PC-9 (cell line): ENCODE data around the gene MTCL1. TPM values are rescaled to one million over a fixed set of nuclear protein-coding genes. Genes with fewer than 3 reads are reported as not detected.

Source experiments
- BruUV-seq: library from RNA; stranded (reverse); fragments of 400-500 nt; replicated peaks from 2 replicates; lab custom pipeline; 2021; lab: Mats Ljungman, UMichigan
- CTCF ChIA-PET: fragments of 300-600 bp; sonication (Branson Sonifier 250); formaldehyde crosslinking; loops from one replicate; lab custom pipeline; 2022; ENCODE audit warnings: antibody characterized with exemption; lab: Charles Lee
- POLR2A ChIA-PET: fragments of 300-600 bp; sonication (Branson Sonifier 250); formaldehyde crosslinking; loops from one replicate; lab custom pipeline; 2022; ENCODE audit warnings: antibody characterized with exemption; ENCODE audit not compliant: unreplicated experiment; lab: Charles Lee
- DNase-seq, 2 experiments: peaks; one replicate each; pipeline versions ENCODE4 v3.0.0 to v3.0.0-alpha.2; 2015 to 2022; ENCODE audit warnings: mixed read lengths in 1 of 2
- H2AFZ ChIP-seq: fragments of 200-600 bp; sonication (generic); 2 replicates; pipeline ENCODE4 v1.8.1; 2017; ENCODE audit warnings: antibody characterized with exemption
- H3F3A ChIP-seq: fragments of 200-600 bp; sonication (generic); 2 replicates; pipeline ENCODE4 v1.8.1; 2017; ENCODE audit warnings: antibody characterized with exemption, mild to moderate bottlenecking, low read depth; ENCODE audit not compliant: insufficient read depth
- H3K27ac ChIP-seq: fragments of 200-600 bp; sonication (generic); 2 replicates; pipeline ENCODE4 v1.6.1; 2016; ENCODE audit warnings: mixed run types
- H3K27me3 ChIP-seq: fragments of 200-600 bp; sonication (generic); 2 replicates; pipeline ENCODE4 v1.6.1; 2016; ENCODE audit warnings: low read depth, mixed run types; ENCODE audit not compliant: insufficient read depth
- H3K36me3 ChIP-seq: fragments of 200-600 bp; sonication (generic); 2 replicates; pipeline ENCODE4 v1.6.1; 2016; ENCODE audit warnings: low read depth, mixed run types
- H3K4me1 ChIP-seq: fragments of 200-600 bp; sonication (generic); replicated peaks from 2 replicates; pipeline ENCODE4 v1.6.1; 2016; ENCODE audit warnings: mixed run types; ENCODE audit not compliant: insufficient read depth
- H3K4me2 ChIP-seq: fragments of 200-600 bp; sonication (generic); 2 replicates; pipeline ENCODE4 v1.6.1; 2017; ENCODE audit warnings: mixed run types
- H3K4me3 ChIP-seq: fragments of 200-600 bp; sonication (generic); 2 replicates; pipeline ENCODE4 v1.6.1; 2016; ENCODE audit warnings: mixed run types
- H3K79me2 ChIP-seq: fragments of 200-600 bp; sonication (generic); 2 replicates; pipeline ENCODE4 v1.6.1; 2017; ENCODE audit warnings: low read depth, mixed run types
- H3K9me2 ChIP-seq: fragments of 200-600 bp; sonication (generic); 2 replicates; pipeline ENCODE4 v1.8.1; 2017; ENCODE audit warnings: mild to moderate bottlenecking; ENCODE audit not compliant: insufficient read depth
- H3K9me3 ChIP-seq: fragments of 200-600 bp; sonication (generic); 2 replicates; pipeline ENCODE4 v1.8.1; 2016; ENCODE audit warnings: low read depth; ENCODE audit not compliant: insufficient read depth
- H4K20me1 ChIP-seq: fragments of 200-600 bp; sonication (generic); 2 replicates; pipeline ENCODE4 v1.8.1; 2017; ENCODE audit not compliant: insufficient read depth
- CTCF ChIP-seq: fragments of 200-600 bp; sonication (generic); conservative IDR thresholded peaks from 2 replicates; pipeline ENCODE4 v1.6.1; 2017; ENCODE audit warnings: mixed run types, antibody characterized with exemption, mild to moderate bottlenecking, moderate library complexity
- EZH2 ChIP-seq: fragments of 200-600 bp; sonication (generic); IDR thresholded peaks from 2 replicates; pipeline ENCODE4 v1.8.0; 2017; ENCODE audit warnings: antibody characterized with exemption, low read depth
- intact Hi-C: fragments of 100-400 bp; cut with micrococcal nuclease; formaldehyde crosslinking; loops from one replicate; pipeline ENCODE4 v1.10.0; 2022; ENCODE audit not compliant: unreplicated experiment
- total RNA-seq: library from RNA; stranded (reverse); gene quantifications from 2 replicates; pipeline ENCODE4 v1.2.3, GENCODE V29; 2021

MTCL1 gene
- total RNA-seq, 1 experiment from 2014 or later: 29.6 TPM

- Histone ChIP-seq H3K27me3 (no peaks in the 10 kb centered on the region), H3F3A (peaks cover 21% of the 10 kb centered on the region; the same call in 1 of the 2 replicates), H3K4me3 (no peak overlapping the region), H3K36me3 (no peaks in the 10 kb centered on the region), H3K4me1 (peaks cover 32% of the 10 kb centered on the region), H3K9me3 (no peaks in the 10 kb centered on the region; the same call in 1 of the 2 replicates), H4K20me1 (no peaks in the 10 kb centered on the region), H3K4me2 (peak overlapping the region; percentile 45), H3K79me2 (no peaks in the 10 kb centered on the region), H3K9me2 (no peaks in the 10 kb centered on the region), H3K27ac (peak overlapping the region; percentile 27; the same call in 1 of the 2 replicates), H2AFZ (0 out of 2 replicates have a peak overlapping the region, but pooled peaks have one; percentile 36)
- no TSS peak for BruUV-seq
- TF ChIP-seq EZH2 (no peak), CTCF (no peak)
- intact Hi-C loops: no loop called here
- ChIA-PET CTCF (no interaction called here), POLR2A (no interaction called here)
- DNase-seq: peak in 1 of 2 experiments; percentile 54
Observed at GRCh38 chr18:8673256-8674209, 31.8 kb upstream of the MTCL1 start.

GRCh38 chr18:8675057-8675456 is 30.3 kb upstream of the MTCL1 start:
- Histone ChIP-seq H3K9me2 (no peaks in the 10 kb centered on the region), H3K4me2 (no peak overlapping the region), H3K36me3 (no peaks in the 10 kb centered on the region), H3K9me3 (no peaks in the 10 kb centered on the region; the same call in 1 of the 2 replicates), H2AFZ (no peak overlapping the region), H3K27me3 (no peaks in the 10 kb centered on the region), H3K4me1 (peaks cover 20% of the 10 kb centered on the region), H3K79me2 (no peaks in the 10 kb centered on the region), H3K4me3 (no peak overlapping the region), H3K27ac (no peak overlapping the region), H3F3A (peaks cover 11% of the 10 kb centered on the region; the same call in 1 of the 2 replicates), H4K20me1 (no peaks in the 10 kb centered on the region)
- CTCF ChIA-PET: interaction anchor here (0.5 kb wide), 1 partner anchor 659 kb away, joined by 9 read pairs; no protein-coding TSS in a partner anchor
- DNase-seq: no peak
- TF ChIP-seq CTCF (no peak), EZH2 (no peak)
- BruUV-seq: no TSS peak
- POLR2A ChIA-PET: no interaction called here
- intact Hi-C loops: no loop called here

GRCh38 chr18:8681196-8681595 is 24.2 kb upstream of the MTCL1 start:
- no peak for DNase-seq
- Histone ChIP-seq H3F3A (no peaks in the 10 kb centered on the region), H3K36me3 (no peaks in the 10 kb centered on the region), H3K4me2 (no peak overlapping the region; the same call in 1 of the 2 replicates), H3K27me3 (no peaks in the 10 kb centered on the region), H3K79me2 (no peaks in the 10 kb centered on the region), H3K27ac (no peak overlapping the region), H3K9me3 (no peaks in the 10 kb centered on the region), H3K4me3 (no peak overlapping the region), H3K9me2 (no peaks in the 10 kb centered on the region), H3K4me1 (no peaks in the 10 kb centered on the region), H2AFZ (no peak overlapping the region), H4K20me1 (no peaks in the 10 kb centered on the region)
- ChIA-PET POLR2A (no interaction called here), CTCF (no interaction called here)
- TF ChIP-seq CTCF: no peak
- TF ChIP-seq EZH2: no peak
- intact Hi-C loops: no loop called here
- BruUV-seq: no TSS peak
